HCT116 (cell line): Measurements from ENCODE around the gene CA10.

Source experiments
- POLR2A ChIP-seq: IDR thresholded peaks from 2 replicates; pipeline ENCODE4 v1.7.0; 2011; ENCODE audit warnings: borderline replicate concordance; ENCODE audit not compliant: insufficient read depth, insufficient read length; ENCODE audit errors: extremely low read depth
- POLR2AphosphoS5 ChIP-seq: IDR thresholded peaks from 2 replicates; pipeline ENCODE4 v1.6.1; 2011; ENCODE audit warnings: mild to moderate bottlenecking, low read depth, low read length, moderate library complexity

- no peak for TF ChIP-seq POLR2AphosphoS5
- no peak for TF ChIP-seq POLR2A
Measured at GRCh38 chr17:52157603-52158449, 688 bp downstream of the CA10 start.
